Prostate gland (tissue), 1 donor: Measurements from ENCODE around the gene WNK2.

Experiments
- POLR2A ChIP-seq: fragments of 450-650 bp; IDR thresholded peaks from one replicate; pipeline ENCODE4 v1.6.1; 2016; ENCODE audit warnings: antibody characterized with exemption, mild to moderate bottlenecking
- POLR2AphosphoS5 ChIP-seq: sonication (generic); formaldehyde crosslinking; IDR thresholded peaks from one replicate; pipeline ENCODE4 v1.6.1; 2017; ENCODE audit warnings: antibody characterized with exemption

- no peak for TF ChIP-seq POLR2A
- TF ChIP-seq POLR2AphosphoS5, result no peak
These were observed 82.0 kb downstream of the WNK2 start for GRCh38 chr9:93265972-93266371.
